Panc1 (cell line): Measurements from ENCODE around the gene ZNF620. TPM values are rescaled to one million over a fixed set of nuclear protein-coding genes. Genes with fewer than 3 reads are reported as not detected.

Experiments
- ATAC-seq: fragments of 200-7000 bp; cut with Tn5 transposase; 2 replicates; pipeline ENCODE4 v1.9.1; 2020; ENCODE audit warnings: mild to moderate bottlenecking, moderate library complexity
- BruUV-seq: library from RNA; stranded (reverse); fragments of 400-500 nt; replicated peaks from 2 replicates; lab custom pipeline; 2021; lab: Mats Ljungman, UMichigan
- CTCF ChIA-PET: fragments of 300-600 bp; sonication (Branson Sonifier 250); formaldehyde crosslinking; loops from one replicate; lab custom pipeline; 2022; ENCODE audit warnings: antibody characterized with exemption; lab: Charles Lee
- POLR2A ChIA-PET: fragments of 300-600 bp; sonication (Branson Sonifier 250); formaldehyde crosslinking; loops from one replicate; lab custom pipeline; 2022; ENCODE audit warnings: antibody characterized with exemption; lab: Charles Lee
- DNase-seq: peaks from one replicate; pipeline ENCODE4 v3.0.0-alpha.2; 2010; ENCODE audit warnings: low read depth, low spot score
- H3K27ac ChIP-seq: 2 replicates; pipeline ENCODE4 v1.5.1; 2011; ENCODE audit warnings: mild to moderate bottlenecking, low read length, inconsistent platforms
- H3K27me3 ChIP-seq: fragments of 200-500 bp; sonication (Bioruptor generic); 2 replicates; pipeline ENCODE4 v1.6.0; 2014; ENCODE audit warnings: low read length, inconsistent platforms; ENCODE audit not compliant: control insufficient read depth, insufficient read depth
- H3K36me3 ChIP-seq: fragments of 200-500 bp; sonication (Bioruptor generic); 2 replicates; pipeline ENCODE4 v1.5.1; 2014; ENCODE audit warnings: inconsistent platforms, mild to moderate bottlenecking, low read length, moderate library complexity; ENCODE audit not compliant: control insufficient read depth, insufficient read depth
- H3K4me1 ChIP-seq: 2 replicates; pipeline ENCODE4 v1.5.1; 2011; ENCODE audit warnings: inconsistent platforms, mild to moderate bottlenecking, low read length, moderate library complexity; ENCODE audit not compliant: control insufficient read depth, insufficient read depth
- H3K4me3 ChIP-seq, 2 experiments: 2 replicates each; pipeline ENCODE4 v1.5.1; 2011 to 2012; ENCODE audit warnings: low read depth in 2 of 2, low read length in 2 of 2, mild to moderate bottlenecking in 2 of 2, inconsistent platforms in 1 of 2, moderate library complexity in 1 of 2
- H3K9me3 ChIP-seq: fragments of 200-500 bp; sonication (Bioruptor generic); 2 replicates; pipeline ENCODE4 v1.5.1; 2014; ENCODE audit warnings: low read depth, mild to moderate bottlenecking, inconsistent platforms, low read length, moderate library complexity; ENCODE audit not compliant: control insufficient read depth, insufficient read depth
- POLR2AphosphoS5 ChIP-seq: IDR thresholded peaks from 2 replicates; pipeline ENCODE4 v1.6.1; 2012; ENCODE audit warnings: mild to moderate bottlenecking, low read depth, low read length, moderate library complexity
- SIN3A ChIP-seq: IDR thresholded peaks from 2 replicates; pipeline ENCODE4 v1.6.1; 2012; ENCODE audit warnings: low read depth, mild to moderate bottlenecking, low read length, moderate library complexity, borderline replicate concordance; ENCODE audit not compliant: insufficient read depth
- TCF7L2 ChIP-seq: IDR thresholded peaks from 2 replicates; pipeline ENCODE4 v1.6.1; 2011; ENCODE audit warnings: mild to moderate bottlenecking, low read depth, low read length, inconsistent platforms
- in situ Hi-C: cut with HindIII; loops from 2 replicates; pipeline ENCODE4 v1.10.0; 2016; ENCODE audit warnings: low sequenced_read_pairs, low pct_unique_long_range_greater_than_20kb
- intact Hi-C: fragments of 100-400 bp; cut with micrococcal nuclease; formaldehyde crosslinking; loops from one replicate; pipeline ENCODE4 v1.10.0; 2022; ENCODE audit not compliant: unreplicated experiment
- total RNA-seq: library from RNA; stranded (reverse); gene quantifications from one replicate; pipeline ENCODE4 v1.2.1, GENCODE V29; 2021; ENCODE audit not compliant: unreplicated experiment
- TF ChIP-seq, protein P1 (sequence below): fragments of 450-650 bp; IDR thresholded peaks from 2 replicates; pipeline ENCODE4 v1.5.1; 2017; ENCODE audit warnings: mild to moderate bottlenecking
- TF ChIP-seq, protein P2 (sequence below), 2 experiments: IDR thresholded peaks; 2 replicates each; pipeline ENCODE4 v1.6.1; 2011 to 2012; ENCODE audit warnings: low read depth in 2 of 2, control low read depth in 1 of 2, low read length in 1 of 2, mild to moderate bottlenecking in 1 of 2, moderate library complexity in 1 of 2; ENCODE audit not compliant: insufficient read depth in 1 of 2

ZNF620 gene
- total RNA-seq, 1 experiment from 2014 or later: 1.3 TPM

DNA sequence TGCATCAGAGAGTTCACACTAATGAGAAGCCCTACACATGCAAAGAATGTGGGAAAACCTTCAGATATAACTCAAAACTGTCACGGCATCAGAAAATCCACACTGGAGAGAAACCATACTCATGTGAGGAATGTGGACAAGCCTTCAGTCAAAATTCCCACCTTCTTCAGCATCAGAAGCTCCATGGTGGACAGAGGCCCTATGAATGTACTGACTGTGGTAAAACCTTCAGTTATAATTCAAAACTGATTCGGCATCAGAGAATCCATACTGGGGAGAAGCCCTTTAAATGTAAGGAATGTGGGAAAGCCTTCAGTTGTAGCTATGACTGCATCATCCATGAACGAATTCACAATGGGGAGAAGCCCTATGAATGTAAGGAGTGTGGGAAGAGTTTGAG, 18.7 kb upstream of the ZNF620 start:
- ChIA-PET POLR2A (interaction anchor here (0.5 kb wide), 1 partner anchor 1340 kb away, joined by 3 read pairs; no protein-coding TSS in a partner anchor), CTCF (no interaction called here)
- Histone ChIP-seq H3K4me1 (no peaks in the 10 kb centered on the region), H3K27me3 (no peaks in the 10 kb centered on the region), H3K9me3 (peaks cover 7% of the 10 kb centered on the region; the same call in 1 of the 2 replicates), H3K27ac (no peak overlapping the region), H3K36me3 (no peaks in the 10 kb centered on the region), H3K4me3 (no peak overlapping the region)
- TF ChIP-seq POLR2AphosphoS5: no peak
- TF ChIP-seq, protein P1, sequence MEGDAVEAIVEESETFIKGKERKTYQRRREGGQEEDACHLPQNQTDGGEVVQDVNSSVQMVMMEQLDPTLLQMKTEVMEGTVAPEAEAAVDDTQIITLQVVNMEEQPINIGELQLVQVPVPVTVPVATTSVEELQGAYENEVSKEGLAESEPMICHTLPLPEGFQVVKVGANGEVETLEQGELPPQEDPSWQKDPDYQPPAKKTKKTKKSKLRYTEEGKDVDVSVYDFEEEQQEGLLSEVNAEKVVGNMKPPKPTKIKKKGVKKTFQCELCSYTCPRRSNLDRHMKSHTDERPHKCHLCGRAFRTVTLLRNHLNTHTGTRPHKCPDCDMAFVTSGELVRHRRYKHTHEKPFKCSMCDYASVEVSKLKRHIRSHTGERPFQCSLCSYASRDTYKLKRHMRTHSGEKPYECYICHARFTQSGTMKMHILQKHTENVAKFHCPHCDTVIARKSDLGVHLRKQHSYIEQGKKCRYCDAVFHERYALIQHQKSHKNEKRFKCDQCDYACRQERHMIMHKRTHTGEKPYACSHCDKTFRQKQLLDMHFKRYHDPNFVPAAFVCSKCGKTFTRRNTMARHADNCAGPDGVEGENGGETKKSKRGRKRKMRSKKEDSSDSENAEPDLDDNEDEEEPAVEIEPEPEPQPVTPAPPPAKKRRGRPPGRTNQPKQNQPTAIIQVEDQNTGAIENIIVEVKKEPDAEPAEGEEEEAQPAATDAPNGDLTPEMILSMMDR: no peak
- no peak for TF ChIP-seq SIN3A
- TF ChIP-seq TCF7L2: no peak
- TF ChIP-seq, protein P2, sequence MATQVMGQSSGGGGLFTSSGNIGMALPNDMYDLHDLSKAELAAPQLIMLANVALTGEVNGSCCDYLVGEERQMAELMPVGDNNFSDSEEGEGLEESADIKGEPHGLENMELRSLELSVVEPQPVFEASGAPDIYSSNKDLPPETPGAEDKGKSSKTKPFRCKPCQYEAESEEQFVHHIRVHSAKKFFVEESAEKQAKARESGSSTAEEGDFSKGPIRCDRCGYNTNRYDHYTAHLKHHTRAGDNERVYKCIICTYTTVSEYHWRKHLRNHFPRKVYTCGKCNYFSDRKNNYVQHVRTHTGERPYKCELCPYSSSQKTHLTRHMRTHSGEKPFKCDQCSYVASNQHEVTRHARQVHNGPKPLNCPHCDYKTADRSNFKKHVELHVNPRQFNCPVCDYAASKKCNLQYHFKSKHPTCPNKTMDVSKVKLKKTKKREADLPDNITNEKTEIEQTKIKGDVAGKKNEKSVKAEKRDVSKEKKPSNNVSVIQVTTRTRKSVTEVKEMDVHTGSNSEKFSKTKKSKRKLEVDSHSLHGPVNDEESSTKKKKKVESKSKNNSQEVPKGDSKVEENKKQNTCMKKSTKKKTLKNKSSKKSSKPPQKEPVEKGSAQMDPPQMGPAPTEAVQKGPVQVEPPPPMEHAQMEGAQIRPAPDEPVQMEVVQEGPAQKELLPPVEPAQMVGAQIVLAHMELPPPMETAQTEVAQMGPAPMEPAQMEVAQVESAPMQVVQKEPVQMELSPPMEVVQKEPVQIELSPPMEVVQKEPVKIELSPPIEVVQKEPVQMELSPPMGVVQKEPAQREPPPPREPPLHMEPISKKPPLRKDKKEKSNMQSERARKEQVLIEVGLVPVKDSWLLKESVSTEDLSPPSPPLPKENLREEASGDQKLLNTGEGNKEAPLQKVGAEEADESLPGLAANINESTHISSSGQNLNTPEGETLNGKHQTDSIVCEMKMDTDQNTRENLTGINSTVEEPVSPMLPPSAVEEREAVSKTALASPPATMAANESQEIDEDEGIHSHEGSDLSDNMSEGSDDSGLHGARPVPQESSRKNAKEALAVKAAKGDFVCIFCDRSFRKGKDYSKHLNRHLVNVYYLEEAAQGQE (IDR thresholded peaks at IDR 0.05; ENCODE audit: insufficient read depth in 1 of 2, low read depth in 2 of 2, low read length in 1 of 2): no peak
- in situ Hi-C loops: no loop called here
- no peak for DNase-seq
- BruUV-seq: no TSS peak
- intact Hi-C loops: no loop called here
- no peak for ATAC-seq

DNA sequence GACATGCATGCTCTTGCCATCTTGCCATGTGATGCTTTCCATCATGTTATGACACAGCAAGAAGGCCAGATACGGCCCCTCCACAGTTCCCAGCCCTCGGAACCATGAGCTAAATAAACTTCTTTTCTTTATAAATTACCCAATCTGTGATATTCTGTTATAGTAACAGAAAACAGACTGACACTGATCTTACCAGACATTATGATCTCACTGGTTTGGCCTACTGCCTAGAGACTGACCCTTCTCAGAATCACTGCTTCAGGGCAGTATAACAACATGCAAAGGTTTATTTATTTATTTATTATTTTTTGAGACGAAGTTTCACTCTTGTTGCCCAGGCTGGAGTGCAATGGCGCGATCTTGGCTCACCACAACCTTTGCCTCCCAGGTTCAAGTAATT, 14.9 kb upstream of the ZNF620 start:
- intact Hi-C loops: no loop called here
- no peak for TF ChIP-seq POLR2AphosphoS5
- TF ChIP-seq, protein P1: no peak
- TF ChIP-seq, protein P2 (IDR thresholded peaks at IDR 0.05; ENCODE audit: insufficient read depth in 1 of 2, low read depth in 2 of 2, low read length in 1 of 2): no peak
- no peak for TF ChIP-seq SIN3A
- no TSS peak for BruUV-seq
- POLR2A ChIA-PET: no interaction called here
- Histone ChIP-seq H3K4me1 (no peaks in the 10 kb centered on the region), H3K4me3 (no peak overlapping the region), H3K27ac (no peak overlapping the region), H3K9me3 (peaks cover 7% of the 10 kb centered on the region; the same call in 1 of the 2 replicates), H3K27me3 (no peaks in the 10 kb centered on the region; the same call in 1 of the 2 replicates), H3K36me3 (no peaks in the 10 kb centered on the region)
- in situ Hi-C loops: no loop called here
- CTCF ChIA-PET: interaction anchor here (0.7 kb wide), 1 partner anchor 46 kb away, joined by 9 read pairs; no protein-coding TSS in a partner anchor
- no peak for DNase-seq
- ATAC-seq: no peak
